K562 (cell line): ENCODE measurements around the gene ANKMY1.

ENCODE experiments used
- ARNT ChIP-seq, 2 experiments: fragments of 450-650 bp; IDR thresholded peaks; 2 replicates each; pipeline ENCODE4 v1.6.1; 2016; ENCODE audit warnings: mild to moderate bottlenecking in 1 of 2
- CHD2 ChIP-seq: IDR thresholded peaks from 2 replicates; pipeline ENCODE4 v1.6.1; 2011; ENCODE audit warnings: low read depth, low read length
- DMBX1 ChIP-seq: fragments of 250-450 bp; sonication (Bioruptor Pico); IDR thresholded peaks from 2 replicates; pipeline ENCODE4 v1.8.0; 2022; ENCODE audit warnings: inconsistent platforms, mild to moderate bottlenecking, moderate library complexity, borderline replicate concordance
- E2F1 ChIP-seq: sonication (generic); formaldehyde crosslinking; IDR thresholded peaks from 2 replicates; pipeline ENCODE4 v1.8.1; 2023; ENCODE audit warnings: mild to moderate bottlenecking, missing genetic modification reagents, moderate library complexity
- ESRRA ChIP-seq: fragments of 450-650 bp; IDR thresholded peaks from 2 replicates; pipeline ENCODE4 v1.6.1; 2014; ENCODE audit warnings: low read depth, mild to moderate bottlenecking, moderate library complexity, borderline replicate concordance
- RBM14 ChIP-seq: fragments of 200-400 bp; formaldehyde crosslinking; IDR thresholded peaks from 2 replicates; pipeline ENCODE4 v1.6.1; 2018; ENCODE audit warnings: low read depth, mild to moderate bottlenecking, low read length, moderate library complexity, borderline replicate concordance; ENCODE audit not compliant: insufficient read depth
- SAFB2 ChIP-seq: fragments of 200-400 bp; formaldehyde crosslinking; IDR thresholded peaks from 2 replicates; pipeline ENCODE4 v1.6.1; 2018; ENCODE audit warnings: borderline replicate concordance, low read length, low read depth, moderate library complexity; ENCODE audit not compliant: severe bottlenecking
- TF ChIP-seq, protein P1 (sequence below), 3 experiments: IDR thresholded peaks in 2 of 3; conservative IDR thresholded peaks in 1 of 3; 2 replicates each; pipeline ENCODE4 v1.5.1; 2011 to 2012; ENCODE audit warnings: low read length in 3 of 3, mild to moderate bottlenecking in 3 of 3, control low read depth in 2 of 3, improper control_type of control experiment in 1 of 3, inconsistent platforms in 1 of 3, low read depth in 1 of 3, mixed read lengths in 1 of 3, moderate library complexity in 1 of 3; ENCODE audit not compliant: insufficient read depth in 2 of 3
- TF ChIP-seq, protein P2 (sequence below), 2 experiments: fragments of 450-650 bp in 1 of 2; sonication (generic) in 1 of 2; formaldehyde crosslinking in 1 of 2; IDR thresholded peaks in 1 of 2; conservative IDR thresholded peaks in 1 of 2; 2 replicates each; pipeline versions ENCODE4 v1.6.1 to v1.8.1; 2016 to 2023; ENCODE audit warnings: mild to moderate bottlenecking in 2 of 2, moderate library complexity in 2 of 2, inconsistent platforms in 1 of 2, missing genetic modification reagents in 1 of 2
- TF ChIP-seq, protein P3 (sequence below): IDR thresholded peaks from 3 replicates; pipeline ENCODE4 v1.6.1; 2011; ENCODE audit warnings: borderline replicate concordance, mild to moderate bottlenecking, moderate library complexity; ENCODE audit not compliant: insufficient read length; ENCODE audit errors: extremely low read depth

DNA sequence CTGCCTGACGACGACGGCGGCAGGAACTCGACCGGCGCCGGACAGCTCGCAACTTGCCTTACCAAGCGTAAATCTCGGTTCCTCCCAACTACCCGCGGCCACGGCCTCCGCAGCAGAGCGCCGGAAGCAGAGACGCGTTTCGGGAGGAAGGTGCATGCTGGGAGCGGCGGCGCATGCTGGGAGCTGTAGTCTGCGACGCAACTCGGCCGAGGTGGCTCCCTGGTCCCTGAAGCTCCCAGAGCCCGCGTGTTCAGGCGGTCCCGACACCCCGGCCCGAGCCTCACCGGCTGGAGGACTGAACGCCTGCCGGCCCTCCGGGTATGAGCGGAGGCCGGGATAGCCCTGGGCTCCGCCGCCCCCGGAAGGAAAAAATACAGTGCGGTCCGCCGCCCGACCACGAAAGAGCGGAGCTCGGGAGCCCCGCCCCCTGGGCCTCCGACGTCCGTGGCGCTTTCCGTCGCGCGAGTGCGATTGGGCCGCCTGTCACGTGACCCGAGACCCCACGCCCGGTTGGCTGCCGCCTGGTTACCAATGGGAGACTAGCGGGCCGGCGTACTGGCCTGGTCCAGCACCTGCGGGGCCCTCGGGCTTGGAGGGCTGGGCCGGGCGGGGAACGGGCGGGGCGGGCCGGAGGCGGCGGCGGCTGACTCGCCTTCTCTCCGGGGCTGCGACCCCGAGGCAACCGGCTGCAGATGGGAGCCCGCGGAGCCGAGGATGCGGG, 28.6 kb upstream of the ANKMY1 start, which contains the start of gene CAPN10:
- no peak for TF ChIP-seq ESRRA
- TF ChIP-seq, protein P1, sequence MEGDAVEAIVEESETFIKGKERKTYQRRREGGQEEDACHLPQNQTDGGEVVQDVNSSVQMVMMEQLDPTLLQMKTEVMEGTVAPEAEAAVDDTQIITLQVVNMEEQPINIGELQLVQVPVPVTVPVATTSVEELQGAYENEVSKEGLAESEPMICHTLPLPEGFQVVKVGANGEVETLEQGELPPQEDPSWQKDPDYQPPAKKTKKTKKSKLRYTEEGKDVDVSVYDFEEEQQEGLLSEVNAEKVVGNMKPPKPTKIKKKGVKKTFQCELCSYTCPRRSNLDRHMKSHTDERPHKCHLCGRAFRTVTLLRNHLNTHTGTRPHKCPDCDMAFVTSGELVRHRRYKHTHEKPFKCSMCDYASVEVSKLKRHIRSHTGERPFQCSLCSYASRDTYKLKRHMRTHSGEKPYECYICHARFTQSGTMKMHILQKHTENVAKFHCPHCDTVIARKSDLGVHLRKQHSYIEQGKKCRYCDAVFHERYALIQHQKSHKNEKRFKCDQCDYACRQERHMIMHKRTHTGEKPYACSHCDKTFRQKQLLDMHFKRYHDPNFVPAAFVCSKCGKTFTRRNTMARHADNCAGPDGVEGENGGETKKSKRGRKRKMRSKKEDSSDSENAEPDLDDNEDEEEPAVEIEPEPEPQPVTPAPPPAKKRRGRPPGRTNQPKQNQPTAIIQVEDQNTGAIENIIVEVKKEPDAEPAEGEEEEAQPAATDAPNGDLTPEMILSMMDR (IDR thresholded peaks at IDR 0.05 in 2 of 3, conservative IDR thresholded peaks at IDR 0.05 in 1 of 3; ENCODE audit: insufficient read depth in 2 of 3, low read depth in 1 of 3, low read length in 3 of 3) = no peak
- TF ChIP-seq RBM14 = no peak
- no peak for TF ChIP-seq SAFB2
- TF ChIP-seq ARNT (IDR thresholded peaks at IDR 0.05) = no peak
- TF ChIP-seq, protein P2, sequence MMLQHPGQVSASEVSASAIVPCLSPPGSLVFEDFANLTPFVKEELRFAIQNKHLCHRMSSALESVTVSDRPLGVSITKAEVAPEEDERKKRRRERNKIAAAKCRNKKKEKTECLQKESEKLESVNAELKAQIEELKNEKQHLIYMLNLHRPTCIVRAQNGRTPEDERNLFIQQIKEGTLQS (IDR thresholded peaks at IDR 0.05) = no peak
- TF ChIP-seq, protein P2 (CRISPR knock-in tag; conservative IDR thresholded peaks at IDR 0.05) = no peak
- TF ChIP-seq, protein P3, sequence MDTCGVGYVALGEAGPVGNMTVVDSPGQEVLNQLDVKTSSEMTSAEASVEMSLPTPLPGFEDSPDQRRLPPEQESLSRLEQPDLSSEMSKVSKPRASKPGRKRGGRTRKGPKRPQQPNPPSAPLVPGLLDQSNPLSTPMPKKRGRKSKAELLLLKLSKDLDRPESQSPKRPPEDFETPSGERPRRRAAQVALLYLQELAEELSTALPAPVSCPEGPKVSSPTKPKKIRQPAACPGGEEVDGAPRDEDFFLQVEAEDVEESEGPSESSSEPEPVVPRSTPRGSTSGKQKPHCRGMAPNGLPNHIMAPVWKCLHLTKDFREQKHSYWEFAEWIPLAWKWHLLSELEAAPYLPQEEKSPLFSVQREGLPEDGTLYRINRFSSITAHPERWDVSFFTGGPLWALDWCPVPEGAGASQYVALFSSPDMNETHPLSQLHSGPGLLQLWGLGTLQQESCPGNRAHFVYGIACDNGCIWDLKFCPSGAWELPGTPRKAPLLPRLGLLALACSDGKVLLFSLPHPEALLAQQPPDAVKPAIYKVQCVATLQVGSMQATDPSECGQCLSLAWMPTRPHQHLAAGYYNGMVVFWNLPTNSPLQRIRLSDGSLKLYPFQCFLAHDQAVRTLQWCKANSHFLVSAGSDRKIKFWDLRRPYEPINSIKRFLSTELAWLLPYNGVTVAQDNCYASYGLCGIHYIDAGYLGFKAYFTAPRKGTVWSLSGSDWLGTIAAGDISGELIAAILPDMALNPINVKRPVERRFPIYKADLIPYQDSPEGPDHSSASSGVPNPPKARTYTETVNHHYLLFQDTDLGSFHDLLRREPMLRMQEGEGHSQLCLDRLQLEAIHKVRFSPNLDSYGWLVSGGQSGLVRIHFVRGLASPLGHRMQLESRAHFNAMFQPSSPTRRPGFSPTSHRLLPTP = no peak
- TF ChIP-seq DMBX1 (CRISPR knock-in tag) = no peak
- TF ChIP-seq CHD2 = peak; percentile 8; the same call in 1 of the 2 replicates
- TF ChIP-seq E2F1 (CRISPR knock-in tag) = 0 out of 2 replicates have a peak, but pooled peaks have one; percentile 21
